ENCODE measurements around the gene HNRNPK.

- TF ChIP-seq CTCF (IDR thresholded peaks at IDR 0.05) (peak in 2 of 3 donors; percentile 62 to 66), POLR2A (IDR thresholded peaks at IDR 0.05) (no peak), POLR2AphosphoS5 (IDR thresholded peaks at IDR 0.05) (no peak)
These were observed 42.1 kb downstream of the HNRNPK start for GRCh38 chr9:83937861-83938455.
